Measurements from ENCODE around the gene SLC1A3.
A peak's percentile ranks its signal among the peaks of the same experiment; 100 is the strongest.

- TF ChIP-seq POLR2AphosphoS5 (IDR thresholded peaks at IDR 0.05; ENCODE audit: low read depth, low read length) (peak; percentile 17; the same call in 1 of the 2 replicates), REST (IDR thresholded peaks at IDR 0.05; ENCODE audit: insufficient read depth in 1 of 2, low read depth in 2 of 2, low read length in 2 of 2) (no peak; a peak in 1 of 4 replicates), SIN3A (IDR thresholded peaks at IDR 0.05; ENCODE audit: borderline replicate concordance, insufficient read depth, low read length) (0 out of 2 replicates have a peak, but pooled peaks have one; percentile 42)
Observed at GRCh38 chr5:36657563-36657995, 51.2 kb downstream of the SLC1A3 start.

All from PFSK-1 (cell line).